Left ventricle myocardium inferior (tissue), 1 donor: ENCODE results near the gene RPS16. TPM values are rescaled to one million over a fixed set of nuclear protein-coding genes. Genes with fewer than 3 reads are reported as not detected.

Experiments
- DNase-seq: peaks from one replicate; pipeline ENCODE4 v3.0.0-alpha.2; 2020
- H3K27ac ChIP-seq: fragments of 200-600 bp; replicated peaks from 2 replicates; pipeline ENCODE4 v1.8.0; 2021
- H3K27me3 ChIP-seq: fragments of 200-600 bp; 2 replicates; pipeline ENCODE4 v1.8.0; 2021; ENCODE audit warnings: low read depth
- H3K36me3 ChIP-seq: fragments of 200-600 bp; 2 replicates; pipeline ENCODE4 v1.8.0; 2021
- H3K4me1 ChIP-seq: fragments of 200-600 bp; 2 replicates; pipeline ENCODE4 v1.8.0; 2021
- H3K4me3 ChIP-seq: fragments of 200-600 bp; 2 replicates; pipeline ENCODE4 v1.8.0; 2021; ENCODE audit warnings: mild to moderate bottlenecking, moderate library complexity
- H3K9me3 ChIP-seq: fragments of 200-600 bp; replicated peaks from 2 replicates; pipeline ENCODE4 v1.8.0; 2021
- CTCF ChIP-seq: fragments of 200-600 bp; IDR thresholded peaks from 2 replicates; pipeline ENCODE4 v1.8.0; 2021; ENCODE audit warnings: antibody characterized with exemption, mild to moderate bottlenecking, borderline replicate concordance
- intact Hi-C: fragments of 100-400 bp; cut with micrococcal nuclease; formaldehyde crosslinking; loops from one replicate; pipeline ENCODE4 v1.11.0; 2022
- total RNA-seq: library from RNA; stranded (reverse); fragmentation: NEBNext Ultra II Directional; extraction: Animal tissue kit (Norgen Biotek cat#: 25700); gene quantifications from one replicate; pipeline ENCODE4 v1.2.1, GENCODE V29; 2021
- donor health status: DM: no; HTN: yes; CAD: no; lungs with severe emphysema.

Gene RPS16
- total RNA-seq, 1 donor from 2014 or later = 1,107 TPM

- H3K4me3 ChIP-seq = peak overlapping the region; percentile 14
- H3K27ac ChIP-seq = peak overlapping the region; percentile 88
- intact Hi-C loops = no loop called here
- DNase-seq = peak; percentile 77
- no peaks in the 10 kb centered on the region for H3K27me3 ChIP-seq
- TF ChIP-seq CTCF = no peak
- H3K36me3 ChIP-seq = peaks cover 27% of the 10 kb centered on the region
- no peaks in the 10 kb centered on the region for H3K9me3 ChIP-seq
- H3K4me1 ChIP-seq = peaks cover 47% of the 10 kb centered on the region
Observed at GRCh38 chr19:39398297-39398864, 37.4 kb downstream of the RPS16 start.

- peak overlapping the region; percentile 88 for H3K27ac ChIP-seq
- TF ChIP-seq CTCF = peak; percentile 99
- H3K36me3 ChIP-seq = peaks cover 35% of the 10 kb centered on the region
- peak; percentile 91 for DNase-seq
- H3K4me3 ChIP-seq = peak overlapping the region; percentile 14
- H3K27me3 ChIP-seq = no peaks in the 10 kb centered on the region
- intact Hi-C loops = no loop called here
- H3K9me3 ChIP-seq = no peaks in the 10 kb centered on the region
- H3K4me1 ChIP-seq = peaks cover 43% of the 10 kb centered on the region
Observed at GRCh38 chr19:39397360-39398296, 38.1 kb downstream of the RPS16 start.

- H3K36me3 ChIP-seq = peaks cover 69% of the 10 kb centered on the region
- intact Hi-C loops = no loop called here
Observed at GRCh38 chr19:39390751-39391437, 44.9 kb downstream of the RPS16 start, which contains the start of the genes MED29 and PAF1. MED29 (plus strand) TSS chr19:39391378; CDS start chr19:39391423, 45 bp downstream. PAF1 (minus strand) TSS chr19:39391106; CDS start chr19:39390864, 242 bp downstream.

GRCh38 chr19:39390451-39390750, 45.3 kb downstream of the RPS16 start:
- H3K36me3 ChIP-seq = peaks cover 69% of the 10 kb centered on the region
- TF ChIP-seq CTCF = no peak
- H3K27me3 ChIP-seq = no peaks in the 10 kb centered on the region
- H3K9me3 ChIP-seq = no peaks in the 10 kb centered on the region
- no peak for DNase-seq
- intact Hi-C loops = no loop called here
- H3K4me1 ChIP-seq = peaks cover 38% of the 10 kb centered on the region
- H3K4me3 ChIP-seq = peak overlapping the region; percentile 99
- peak overlapping the region; percentile 98 for H3K27ac ChIP-seq

More at GRCh38 chr19:39390751-39391437, 44.9 kb downstream of the RPS16 start, which contains the start of the genes MED29 and PAF1:
- no peaks in the 10 kb centered on the region for H3K27me3 ChIP-seq
- H3K27ac ChIP-seq = peak within 1 kb of the TSS; percentile 98
- H3K9me3 ChIP-seq = no peaks in the 10 kb centered on the region
- peaks cover 38% of the 10 kb centered on the region for H3K4me1 ChIP-seq
- peak; percentile 96 for DNase-seq
- H3K4me3 ChIP-seq = peak within 1 kb of the TSS; percentile 99
- TF ChIP-seq CTCF = no peak

GRCh38 chr19:39389631-39390414, 45.9 kb downstream of the RPS16 start:
- H3K27ac ChIP-seq = peak overlapping the region; percentile 98
- no peak for DNase-seq
- no peaks in the 10 kb centered on the region for H3K27me3 ChIP-seq
- intact Hi-C loops = no loop called here
- H3K9me3 ChIP-seq = no peaks in the 10 kb centered on the region
- H3K36me3 ChIP-seq = peaks cover 70% of the 10 kb centered on the region
- peak overlapping the region; percentile 99 for H3K4me3 ChIP-seq
- TF ChIP-seq CTCF = no peak
- H3K4me1 ChIP-seq = peaks cover 38% of the 10 kb centered on the region
